CD4-positive, alpha-beta T cell treated with Interleukin-10 for 1 hour (primary cell): Measurements from ENCODE around the gene BORCS6.

Experiments used
- DNase-seq: peaks from one replicate; pipeline ENCODE4 v3.0.0-alpha.2; 2020

Gene BORCS6

DNA sequence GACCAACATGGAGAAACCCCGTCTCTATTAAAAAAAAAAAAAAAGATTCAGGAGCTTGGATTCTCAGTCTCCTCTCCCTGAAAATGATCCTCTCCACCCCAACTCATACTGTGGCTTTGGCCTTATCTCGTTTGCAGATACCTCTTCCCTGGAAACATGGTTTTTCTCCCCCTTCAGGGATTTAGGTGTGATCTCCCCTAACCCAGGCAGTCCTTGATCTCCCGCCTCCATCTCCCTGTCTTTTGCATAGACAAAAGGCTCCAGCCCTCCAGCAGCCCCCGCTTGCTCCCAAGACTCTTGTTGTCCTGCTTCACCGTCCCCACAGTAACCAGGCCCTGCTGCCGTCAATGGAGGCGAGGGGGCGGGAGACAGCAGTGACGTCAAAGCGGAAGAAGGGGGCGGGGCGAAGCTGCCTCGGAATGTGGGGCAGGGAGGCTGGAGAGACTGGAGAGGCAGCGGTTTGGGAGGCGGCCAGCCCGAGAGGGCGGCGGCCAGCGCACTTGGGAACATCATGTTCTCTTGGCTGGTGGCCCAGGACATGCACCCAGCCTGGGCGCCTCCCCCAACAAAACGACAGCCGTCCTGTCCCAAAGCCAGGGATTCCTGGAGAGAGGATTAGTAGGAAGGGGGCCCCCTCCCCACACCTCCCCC lies 35.9 kb downstream of the BORCS6 start:
- peak; percentile 95 for DNase-seq

DNA sequence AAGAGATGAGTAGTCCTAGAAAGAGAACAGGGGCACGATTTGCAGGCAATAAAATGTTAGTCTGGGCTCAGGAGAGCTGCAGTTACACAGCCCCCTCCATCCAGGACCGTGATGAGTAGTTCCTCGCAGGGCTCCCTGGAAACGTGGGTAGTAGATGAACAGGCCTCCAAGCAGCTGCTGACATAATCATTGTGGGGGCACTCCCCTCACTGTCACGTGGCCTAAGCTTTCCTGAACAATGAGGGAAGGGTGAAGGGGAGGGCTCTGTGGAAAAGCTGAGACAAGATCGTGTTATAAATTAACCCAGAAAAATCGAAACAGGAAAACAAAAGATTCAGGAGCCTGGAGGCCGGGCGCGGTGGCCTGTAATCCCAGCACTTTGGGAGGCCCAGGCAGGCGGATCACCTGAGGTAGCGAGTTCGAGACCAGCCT lies 36.4 kb downstream of the BORCS6 start:
- peak; percentile 59 for DNase-seq

DNA sequence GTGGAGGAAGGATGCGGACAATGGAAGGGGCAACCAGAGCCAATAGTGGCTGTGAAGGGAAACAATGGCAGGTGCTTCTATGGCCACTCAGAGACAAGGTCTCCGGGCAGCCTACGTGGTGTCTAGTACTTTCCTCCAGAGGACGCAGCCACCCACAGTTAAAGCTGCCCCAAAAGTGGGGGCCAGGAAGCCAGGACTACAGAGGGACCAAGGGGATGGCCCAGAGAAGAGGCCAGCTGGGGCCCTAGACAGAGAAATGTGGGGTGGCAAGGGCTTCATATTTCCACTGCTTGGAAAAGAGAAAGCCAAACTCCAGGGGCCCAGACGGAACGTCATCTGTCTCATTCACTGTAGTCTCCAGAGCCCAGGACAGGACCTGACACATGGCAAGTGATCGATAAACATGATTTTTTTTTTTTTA lies 36.9 kb downstream of the BORCS6 start:
- no peak for DNase-seq

DNA sequence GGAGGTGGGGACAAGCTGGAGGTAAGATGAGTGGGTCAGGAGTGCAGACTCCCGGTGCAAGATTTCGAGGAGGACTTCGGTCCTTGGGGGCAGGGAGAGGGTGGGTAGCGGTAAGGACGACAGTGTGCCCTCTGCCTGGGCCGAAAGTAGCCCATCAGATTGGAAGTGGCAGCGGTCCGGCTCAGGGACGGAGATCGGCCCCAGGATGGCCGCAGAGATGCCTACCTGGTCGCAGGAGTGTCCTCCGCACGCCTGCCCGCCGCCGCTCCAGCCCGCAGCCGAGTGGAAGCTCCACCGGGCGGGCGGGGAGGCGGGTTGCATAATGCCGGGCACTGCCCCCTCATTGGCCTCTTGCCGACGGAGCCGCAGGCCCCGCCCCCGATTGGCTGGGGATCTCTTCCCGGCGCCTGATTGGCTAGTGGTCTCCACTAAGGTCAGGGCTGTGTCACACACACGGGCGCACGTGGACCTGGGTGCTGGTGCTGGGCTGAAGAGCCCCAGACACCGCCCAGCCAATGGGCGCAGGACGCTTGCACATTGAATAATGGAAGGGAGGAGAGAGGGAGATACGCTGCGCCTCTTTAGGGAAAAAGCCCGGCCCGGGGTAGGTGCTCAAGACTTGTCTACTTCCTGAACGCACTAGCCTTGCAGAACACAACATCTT lies 37.7 kb downstream of the BORCS6 start, which contains the start of gene PER1:
TSS of gene PER1 (minus strand) at position 293 of the 664 bp plus-strand sequence. CDS start 1,698 bp downstream, outside the sequence.
- DNase-seq = peak; percentile 94

DNA sequence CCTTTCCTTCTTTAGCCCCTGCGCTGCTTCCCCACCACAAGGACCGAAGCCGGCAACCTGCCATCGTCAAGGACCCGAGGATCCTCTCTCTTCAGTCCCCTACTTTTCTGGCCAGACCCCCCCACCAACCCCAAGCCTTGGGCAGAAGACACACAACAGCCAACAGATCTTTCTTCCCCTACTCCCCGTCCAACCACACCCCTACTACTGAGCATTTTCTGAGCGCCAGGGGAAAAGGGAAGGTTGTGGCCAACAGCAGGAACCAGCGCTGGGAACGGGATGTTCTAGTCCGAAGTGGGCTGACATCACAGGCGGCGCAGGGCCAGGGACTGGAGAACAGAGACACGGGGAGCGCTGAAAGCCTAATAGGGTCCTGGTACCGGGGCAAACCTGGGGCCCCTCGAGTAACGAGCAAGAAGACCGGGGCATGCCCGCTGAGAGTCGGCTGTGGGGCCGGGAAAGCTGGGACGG lies 38.3 kb downstream of the BORCS6 start:
- DNase-seq = peak; percentile 56

DNA sequence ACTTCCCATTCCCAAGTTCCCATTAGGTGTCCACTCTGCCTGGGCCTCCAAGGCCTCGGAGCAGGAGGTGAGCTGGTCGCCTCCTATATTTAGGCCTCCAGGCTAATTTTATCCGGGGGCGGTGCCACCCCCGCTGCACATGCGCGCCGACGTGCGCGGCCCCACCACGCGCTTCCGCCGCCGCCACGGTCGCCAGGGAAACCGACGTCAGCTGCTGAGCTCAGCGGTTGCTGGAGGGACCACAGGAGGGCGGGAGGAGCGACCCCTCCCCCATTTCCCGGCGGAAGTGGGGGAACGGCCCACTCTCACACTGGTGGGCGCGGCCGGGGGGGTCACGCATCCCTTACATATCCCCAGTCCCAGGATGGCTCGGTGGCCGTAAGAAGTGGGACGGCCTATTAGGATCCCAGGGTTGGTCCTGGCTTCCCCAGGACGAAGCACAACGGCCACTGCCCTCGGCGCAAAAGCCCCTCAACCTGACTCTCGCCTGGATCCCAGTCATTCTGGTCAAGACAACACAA lies 38.8 kb downstream of the BORCS6 start:
- DNase-seq = peak; percentile 94

DNA sequence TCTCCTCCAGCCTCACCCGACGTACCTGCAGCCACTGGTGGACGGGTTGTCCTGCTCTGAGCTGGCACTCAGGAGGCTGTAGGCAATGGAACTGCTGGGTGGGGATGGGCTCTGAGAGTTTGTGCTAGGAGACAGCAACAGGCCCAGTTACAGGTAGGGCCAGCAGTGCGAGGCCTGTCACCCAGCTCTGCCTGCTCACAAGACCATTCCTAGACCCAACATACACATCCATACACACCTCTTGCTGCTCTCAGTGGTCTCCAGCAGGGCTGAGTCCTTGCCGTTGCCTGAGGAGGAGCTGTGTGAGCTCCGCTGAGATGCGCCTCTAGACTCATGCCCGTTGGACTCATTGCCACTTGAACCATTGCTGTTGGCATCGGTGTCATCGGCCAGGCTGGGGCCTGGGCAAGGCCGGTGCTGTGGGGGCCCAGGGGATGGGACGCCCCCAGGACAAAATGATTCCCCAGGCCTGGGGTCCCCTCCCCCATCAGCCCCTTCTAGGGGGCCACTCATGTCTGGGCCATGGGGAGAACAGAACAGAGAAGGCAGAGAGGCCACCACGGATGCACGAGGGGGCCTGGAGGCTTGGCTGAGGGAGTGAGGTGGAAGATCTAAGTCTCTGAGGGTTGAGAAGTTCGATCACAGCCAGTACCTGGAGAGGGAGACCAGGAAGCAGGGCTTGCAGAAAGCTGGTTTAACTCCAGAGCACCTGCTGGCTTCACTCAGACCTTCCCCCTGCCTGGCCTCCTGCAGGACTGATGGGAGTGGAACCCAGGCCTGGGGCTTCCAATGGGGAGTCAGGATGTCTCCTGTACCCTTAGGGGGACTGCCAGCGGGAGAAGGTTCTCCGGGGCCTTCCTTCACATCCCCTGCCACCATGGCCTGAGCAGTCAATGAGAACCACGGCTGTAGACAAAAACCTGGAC lies 39.5 kb downstream of the BORCS6 start:
- DNase-seq = peak; percentile 22

DNA sequence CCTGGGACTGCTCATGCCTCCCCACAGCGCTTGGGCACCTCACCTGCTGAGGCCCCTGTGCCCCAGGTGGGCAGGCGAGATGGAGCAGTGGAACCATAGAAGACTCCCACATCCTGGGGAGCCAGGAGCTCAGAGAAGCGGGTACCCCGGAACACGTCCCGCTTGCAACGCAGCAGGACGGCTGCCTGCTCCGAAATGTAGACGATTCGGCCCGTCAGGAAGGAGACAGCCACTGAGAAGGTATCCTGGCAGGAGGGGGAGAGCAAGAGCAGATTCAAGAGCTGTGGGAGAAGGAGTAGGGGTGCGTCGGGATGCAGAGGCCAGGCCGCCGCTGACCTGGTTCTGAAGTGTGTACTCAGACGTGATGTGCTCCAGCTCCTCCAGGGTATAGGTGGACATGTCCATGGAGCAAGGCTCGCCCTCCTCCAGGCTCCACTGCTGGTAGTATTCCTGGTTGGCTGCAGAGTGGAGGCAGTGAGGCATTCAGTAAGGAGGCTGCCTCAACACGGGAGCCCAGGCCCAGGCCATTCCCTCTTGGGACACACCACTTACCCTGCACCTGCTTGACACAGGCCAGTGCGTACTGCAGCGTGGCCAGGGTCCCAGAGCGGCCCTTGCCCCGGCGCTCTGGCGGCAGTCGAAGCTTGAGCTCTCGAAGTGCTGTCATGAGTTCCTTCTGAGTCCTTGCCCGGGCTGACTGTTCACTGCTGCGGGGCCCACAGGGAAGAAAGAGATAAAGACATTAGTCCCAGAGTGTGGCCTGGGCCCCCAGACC lies 40.4 kb downstream of the BORCS6 start:
- peak; percentile 25 for DNase-seq

DNA sequence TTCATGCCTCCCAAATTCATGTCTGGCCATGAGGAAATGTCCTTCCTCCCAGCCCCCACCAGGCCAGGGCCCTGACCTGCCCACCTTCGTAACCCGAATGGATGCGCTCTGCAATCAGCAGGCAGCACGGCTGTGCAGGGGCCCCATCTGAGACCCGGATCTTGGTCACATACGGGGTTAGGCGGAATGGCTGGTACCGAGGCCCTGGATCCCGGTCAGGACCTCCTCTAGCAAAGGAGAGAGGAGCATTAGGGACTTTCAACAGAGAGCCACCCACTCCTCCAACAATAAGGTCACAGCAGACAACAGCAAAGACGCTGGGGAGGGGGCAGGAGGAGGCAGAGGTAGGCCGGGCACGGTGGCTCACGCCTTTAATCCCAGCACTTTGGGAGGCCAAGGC lies 41.4 kb downstream of the BORCS6 start:
- no peak for DNase-seq

DNA sequence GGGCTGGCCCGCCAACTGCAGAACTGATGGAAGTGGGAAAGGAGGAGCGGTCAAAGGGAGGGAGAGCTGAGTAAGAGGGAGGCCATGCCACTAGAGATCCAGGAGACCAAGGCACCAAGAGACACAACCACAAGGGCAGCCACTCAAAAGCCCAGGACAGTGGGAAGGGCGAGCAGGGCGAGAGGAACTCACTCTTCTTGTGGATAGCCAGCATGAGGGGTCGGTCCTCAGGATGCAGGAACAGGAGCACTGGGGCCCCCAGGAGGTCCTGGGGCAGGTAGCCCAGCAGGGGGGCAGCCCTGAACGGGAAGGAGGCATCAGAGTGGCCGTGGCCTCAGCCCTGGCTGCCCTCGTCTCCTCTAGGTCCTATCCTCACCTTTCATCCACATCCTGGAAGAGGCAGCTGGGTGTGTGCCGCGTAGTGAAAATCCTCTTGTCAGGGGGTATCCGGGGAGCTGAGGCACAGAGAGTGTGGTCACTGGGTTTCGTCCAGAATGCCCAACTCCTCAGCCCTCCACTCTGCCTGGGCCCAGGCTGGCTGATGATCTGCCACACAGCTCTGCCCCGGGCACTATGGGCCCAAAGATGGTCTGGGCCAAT lies 42.1 kb downstream of the BORCS6 start:
- DNase-seq = no peak

DNA sequence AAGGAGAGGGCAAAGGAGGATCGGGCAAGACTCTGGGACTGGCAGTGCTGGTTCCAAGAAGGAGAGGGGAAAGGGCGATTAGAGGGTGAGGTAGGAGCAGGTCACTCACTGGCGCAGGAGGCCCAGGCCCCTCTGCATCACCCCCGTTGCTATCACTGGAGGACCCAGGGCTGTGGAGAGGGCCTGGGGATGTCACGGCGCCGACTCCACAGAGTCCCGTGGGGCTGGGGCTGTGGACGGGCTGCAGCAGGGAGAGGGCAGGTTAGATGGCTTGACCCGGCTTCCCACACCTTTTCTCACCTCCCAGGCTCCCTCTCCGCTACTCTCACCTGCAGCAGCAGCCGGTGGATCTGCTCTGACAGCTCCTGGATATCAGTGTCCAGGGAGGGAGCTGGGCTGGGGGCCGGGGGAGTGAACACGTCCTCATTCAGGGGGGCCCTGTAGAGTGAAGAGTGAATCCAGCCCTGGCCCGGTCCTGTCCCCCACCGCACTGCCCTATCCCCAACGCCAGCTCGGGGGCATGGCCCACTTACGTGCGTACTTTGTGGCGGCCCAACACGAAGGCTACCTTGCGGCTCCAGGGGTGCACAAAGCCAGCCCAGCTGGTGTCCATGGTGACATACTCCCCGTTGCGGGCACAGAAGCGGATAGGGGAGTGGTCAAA lies 42.7 kb downstream of the BORCS6 start:
- DNase-seq = no peak

DNA sequence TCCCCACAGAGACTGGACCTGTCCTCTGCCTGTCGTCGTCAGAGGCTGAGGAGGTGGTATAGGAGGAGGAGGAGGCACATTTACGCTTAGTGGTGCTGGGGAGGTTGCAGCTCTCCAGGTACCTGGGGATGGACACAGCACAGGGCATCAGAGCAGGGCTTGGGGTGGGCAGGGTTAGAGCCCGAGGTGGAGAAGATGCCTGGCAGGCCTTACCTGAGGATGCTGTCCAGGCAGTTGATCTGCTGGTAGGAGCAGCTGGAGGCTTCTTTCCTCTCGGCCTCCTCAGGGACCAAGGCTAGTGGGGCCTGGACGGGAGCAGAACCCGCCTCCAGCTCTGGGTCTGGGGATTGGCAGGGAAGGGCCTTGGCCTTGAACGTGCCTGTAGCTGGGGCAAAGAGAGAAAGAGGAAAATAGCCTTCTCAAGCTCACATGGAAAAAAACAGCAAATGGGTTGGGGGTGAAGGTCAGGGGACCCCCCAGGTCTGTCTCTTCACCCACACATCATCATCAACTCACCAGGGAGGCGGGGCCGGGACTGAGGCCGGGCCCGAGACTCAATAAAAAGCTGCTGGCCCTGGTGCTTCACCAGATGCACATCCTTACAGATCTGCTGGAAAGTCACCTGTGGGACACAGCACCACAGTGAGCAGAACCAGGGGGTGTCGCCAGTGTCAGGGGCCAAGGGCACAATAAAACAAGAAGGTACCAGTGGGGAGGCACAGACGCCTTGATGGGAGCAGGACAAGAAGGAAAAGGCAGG lies 43.4 kb downstream of the BORCS6 start:
- DNase-seq = peak; percentile 7

DNA sequence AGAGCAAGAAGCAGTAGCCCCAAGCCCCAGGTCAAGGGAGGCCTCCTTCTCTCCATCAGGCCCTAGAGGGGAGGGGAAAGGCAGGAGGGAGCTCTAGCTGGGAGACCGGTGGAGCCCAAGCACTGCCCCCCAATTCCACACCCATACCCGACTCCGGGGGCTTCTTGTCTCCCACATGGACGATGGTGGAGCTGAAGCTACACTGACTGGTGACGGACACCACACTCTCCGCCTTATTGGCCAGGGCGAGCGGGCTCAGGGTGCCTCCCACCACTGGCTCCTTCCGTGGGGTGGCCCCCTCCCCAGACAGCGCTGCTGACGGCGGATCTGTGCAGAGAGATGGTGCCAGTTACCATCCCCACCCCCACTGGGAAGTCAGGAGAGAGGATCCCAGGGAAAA lies 44.2 kb downstream of the BORCS6 start:
- no peak for DNase-seq

DNA sequence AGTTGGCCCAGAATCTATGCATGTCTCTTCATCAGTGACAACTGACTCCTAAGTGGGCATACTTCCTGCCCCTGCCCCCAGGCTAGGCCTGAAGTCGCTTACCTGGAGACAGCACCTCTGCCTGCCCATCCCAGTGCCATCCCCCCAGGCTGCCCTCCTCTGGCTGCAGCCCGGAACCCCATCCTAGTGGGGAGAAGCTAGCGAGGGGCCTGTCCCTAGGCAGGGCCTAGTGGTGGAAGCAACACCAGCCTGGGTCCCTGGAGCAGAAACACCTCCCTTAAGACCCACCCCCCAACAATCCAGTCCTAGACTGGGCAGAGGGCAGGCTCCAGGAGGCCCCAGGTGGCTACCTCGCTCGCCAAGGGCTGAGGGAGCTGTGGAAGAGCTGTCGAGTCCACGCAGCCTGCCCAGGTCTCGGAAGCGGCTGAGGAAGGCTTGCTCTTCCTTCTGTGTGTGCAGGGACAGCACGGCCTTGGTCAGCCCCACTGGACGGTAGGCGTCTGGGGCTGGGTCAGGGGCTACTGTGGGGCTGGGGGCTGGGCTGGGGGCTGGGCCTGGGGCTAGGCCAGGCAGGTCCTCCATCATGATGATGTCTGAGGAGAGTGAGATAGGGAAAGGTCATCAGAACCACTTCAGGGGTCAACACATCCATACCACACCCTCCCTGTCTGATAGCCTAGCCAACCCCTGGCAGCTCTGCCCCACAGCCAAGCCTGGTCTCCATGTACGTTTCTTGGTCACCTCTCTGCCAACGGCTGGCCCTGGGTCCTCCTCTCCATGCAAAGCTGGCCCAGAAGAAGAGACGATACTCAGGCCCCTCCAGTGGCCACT lies 45.4 kb downstream of the BORCS6 start:
- DNase-seq = peak; percentile 21

DNA sequence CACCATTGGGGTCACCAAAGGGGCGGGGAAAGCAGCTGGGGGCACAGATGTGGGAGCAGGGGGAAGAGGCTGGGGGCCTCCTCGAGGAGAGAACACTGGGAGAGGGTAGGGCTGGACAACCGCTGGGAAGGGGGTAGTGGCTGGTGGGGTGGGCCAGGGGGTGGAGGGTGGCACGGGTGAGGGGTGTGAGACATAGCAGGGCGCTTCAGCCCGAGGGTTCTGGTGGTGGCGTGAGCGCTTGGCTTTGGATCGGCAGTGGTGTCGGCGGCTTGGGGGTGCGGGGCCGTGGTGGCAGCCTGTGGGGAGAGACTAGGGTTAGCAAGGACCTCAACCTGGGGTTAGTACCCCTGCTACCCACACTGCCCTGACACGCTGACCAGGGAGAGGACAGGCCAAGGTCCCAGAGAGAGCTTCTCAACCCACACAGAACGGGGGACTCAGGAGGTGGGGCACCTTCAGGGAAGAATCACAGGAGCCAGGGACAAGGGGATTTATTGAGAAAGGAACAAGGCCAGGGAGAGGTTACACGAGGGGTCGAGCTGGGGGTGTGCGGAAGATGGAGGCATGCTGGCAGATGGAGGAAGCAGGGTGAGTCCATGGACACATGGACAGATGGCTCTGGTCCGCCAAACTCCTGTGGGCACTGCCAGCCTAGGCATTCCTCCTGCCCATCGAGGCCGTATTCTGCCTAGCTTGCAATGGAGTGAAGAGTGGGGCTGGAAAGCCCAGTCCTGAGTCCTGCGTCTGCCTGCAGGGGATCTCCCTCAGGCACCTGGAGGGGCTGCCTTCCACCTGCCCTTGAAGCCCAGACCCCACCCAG lies 46.2 kb downstream of the BORCS6 start:
- DNase-seq = peak; percentile 24

DNA sequence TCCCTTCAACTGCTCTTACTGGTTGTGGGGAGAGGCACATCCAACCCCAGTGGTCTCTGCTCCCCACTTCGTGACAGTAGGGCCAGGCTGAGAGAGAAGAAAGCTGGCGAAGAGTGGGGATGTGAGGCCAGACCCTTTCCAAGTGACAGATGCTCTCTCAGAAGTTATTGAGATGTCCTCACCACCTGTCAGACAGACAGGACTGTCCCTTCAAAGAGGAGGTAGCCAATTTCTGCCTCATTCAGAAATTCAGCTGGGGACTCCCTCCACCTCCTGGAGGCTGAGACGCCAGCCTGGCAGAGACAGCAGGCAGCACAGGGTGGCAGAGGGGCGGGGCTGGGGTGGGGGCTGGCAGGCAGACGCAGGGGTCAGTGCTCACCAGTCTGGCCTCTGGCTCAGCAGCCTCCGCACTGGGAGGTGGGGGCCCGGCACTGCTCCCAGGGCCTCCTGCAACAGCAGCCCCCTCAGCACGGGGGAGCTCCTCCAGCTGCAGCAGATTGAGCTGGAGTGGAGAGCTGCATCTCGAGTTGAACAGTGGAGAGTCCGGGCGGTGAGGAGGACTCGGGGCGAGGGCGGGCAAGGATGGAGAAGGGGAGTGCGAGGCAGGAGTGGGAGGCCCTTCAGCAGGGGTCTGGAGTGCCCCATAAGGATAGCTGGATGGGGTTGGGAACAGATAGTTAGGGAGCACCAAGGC lies 46.9 kb downstream of the BORCS6 start:
- peak; percentile 31 for DNase-seq

DNA sequence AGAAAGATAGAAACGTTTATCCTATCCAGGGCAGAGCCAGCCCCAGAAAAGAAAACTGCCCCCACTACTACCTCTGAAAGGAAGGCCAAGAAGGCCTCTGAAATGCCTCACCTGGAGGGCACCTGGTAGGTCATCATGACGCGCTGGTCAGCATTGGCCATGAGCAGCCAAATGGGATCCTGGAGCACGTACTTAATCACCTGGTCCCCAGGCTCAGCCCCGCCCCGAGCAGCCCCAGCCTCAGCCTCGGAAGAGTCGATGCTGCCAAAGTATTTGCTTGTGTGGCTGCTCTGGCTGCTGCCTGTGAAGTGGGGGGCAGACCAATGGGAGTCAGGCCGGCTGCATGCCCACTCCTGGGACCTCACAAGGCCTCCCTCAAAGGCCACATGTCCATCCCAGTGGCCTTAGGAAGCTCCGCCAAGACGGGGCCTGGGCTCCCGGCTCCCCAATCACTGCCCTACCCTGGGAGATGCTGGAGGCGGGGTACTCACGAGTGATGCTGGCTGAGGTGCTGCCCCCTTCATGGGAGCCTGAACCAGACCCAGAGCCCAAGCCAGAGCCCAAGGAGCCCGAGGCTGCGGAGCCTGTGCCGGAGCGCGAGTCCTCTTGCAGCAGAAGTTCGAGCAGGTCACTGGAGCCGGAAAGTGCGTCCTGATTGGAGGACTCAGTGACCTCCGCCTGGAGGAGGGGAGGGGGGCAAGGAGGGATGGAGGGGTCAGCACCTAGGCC lies 47.7 kb downstream of the BORCS6 start:
- DNase-seq = peak; percentile 25
